ENCODE results near the gene ACP6. TPM values are rescaled to one million over a fixed set of nuclear protein-coding genes. Genes with fewer than 3 reads are reported as not detected.

Gene ACP6
- total and polyA plus RNA-seq, 2 of the 13 experiments (the other 11 are each of a cell fraction or from before 2014, with no cell fraction given): 18.1 to 33.7 TPM

GRCh38 chr1:147670319-147671001 is at the start of gene ACP6 (continued):
- TF ChIP-seq ZHX1 (CRISPR knock-in tag; IDR thresholded peaks at IDR 0.05; ENCODE audit: low read depth) (no peak), PRDM15 (CRISPR knock-in tag; IDR thresholded peaks at IDR 0.05) (0 out of 2 replicates have a peak, but pooled peaks have one; percentile 26), SNAPC2 (CRISPR knock-in tag; IDR thresholded peaks at IDR 0.05) (peak; percentile 1; the same call in 1 of the 2 replicates), ZNF232 (CRISPR knock-in tag; IDR thresholded peaks at IDR 0.05; ENCODE audit: borderline replicate concordance) (0 out of 2 replicates have a peak, but pooled peaks have one; percentile 48), MIER3 (CRISPR knock-in tag; IDR thresholded peaks at IDR 0.05; ENCODE audit: borderline replicate concordance) (peak; percentile 40; the same call in 1 of the 2 replicates), TAF1 (CRISPR knock-in tag; IDR thresholded peaks at IDR 0.05) (peak; percentile 45), SMAD1 (CRISPR knock-in tag; IDR thresholded peaks at IDR 0.05; ENCODE audit: borderline replicate concordance, low read depth) (0 out of 2 replicates have a peak, but pooled peaks have one; percentile 27), HNRNPLL (IDR thresholded peaks at IDR 0.05; ENCODE audit: low read depth, low read length, poor library complexity, severe bottlenecking) (peak; percentile 13), FOSL2 (CRISPR knock-in tag; IDR thresholded peaks at IDR 0.05) (peak; percentile 29; the same call in 1 of the 2 replicates), ZBTB8A (CRISPR knock-in tag; IDR thresholded peaks at IDR 0.05; ENCODE audit: borderline replicate concordance, low read depth) (no peak), ZNF558 (CRISPR knock-in tag; IDR thresholded peaks at IDR 0.05; ENCODE audit: borderline replicate concordance) (peak; percentile 82), HCFC1 (IDR thresholded peaks at IDR 0.05; ENCODE audit: low read depth, low read length) (peak; percentile 94), ZNF337 (CRISPR knock-in tag; IDR thresholded peaks at IDR 0.05; ENCODE audit: borderline replicate concordance, low read depth) (0 out of 2 replicates have a peak, but pooled peaks have one; percentile 45), MXI1 (IDR thresholded peaks at IDR 0.05; ENCODE audit: borderline replicate concordance, low read depth, low read length) (peak; percentile 60; the same call in 1 of the 3 replicates), ESRRA (CRISPR knock-in tag; IDR thresholded peaks at IDR 0.05; ENCODE audit: low read depth) (no peak), SALL1 (CRISPR knock-in tag; IDR thresholded peaks at IDR 0.05) (peak; percentile 39; the same call in 1 of the 2 replicates), ZBTB38 (CRISPR knock-in tag; IDR thresholded peaks at IDR 0.05) (0 out of 2 replicates have a peak, but pooled peaks have one; percentile 47)
- TF ChIP-seq, protein P1, sequence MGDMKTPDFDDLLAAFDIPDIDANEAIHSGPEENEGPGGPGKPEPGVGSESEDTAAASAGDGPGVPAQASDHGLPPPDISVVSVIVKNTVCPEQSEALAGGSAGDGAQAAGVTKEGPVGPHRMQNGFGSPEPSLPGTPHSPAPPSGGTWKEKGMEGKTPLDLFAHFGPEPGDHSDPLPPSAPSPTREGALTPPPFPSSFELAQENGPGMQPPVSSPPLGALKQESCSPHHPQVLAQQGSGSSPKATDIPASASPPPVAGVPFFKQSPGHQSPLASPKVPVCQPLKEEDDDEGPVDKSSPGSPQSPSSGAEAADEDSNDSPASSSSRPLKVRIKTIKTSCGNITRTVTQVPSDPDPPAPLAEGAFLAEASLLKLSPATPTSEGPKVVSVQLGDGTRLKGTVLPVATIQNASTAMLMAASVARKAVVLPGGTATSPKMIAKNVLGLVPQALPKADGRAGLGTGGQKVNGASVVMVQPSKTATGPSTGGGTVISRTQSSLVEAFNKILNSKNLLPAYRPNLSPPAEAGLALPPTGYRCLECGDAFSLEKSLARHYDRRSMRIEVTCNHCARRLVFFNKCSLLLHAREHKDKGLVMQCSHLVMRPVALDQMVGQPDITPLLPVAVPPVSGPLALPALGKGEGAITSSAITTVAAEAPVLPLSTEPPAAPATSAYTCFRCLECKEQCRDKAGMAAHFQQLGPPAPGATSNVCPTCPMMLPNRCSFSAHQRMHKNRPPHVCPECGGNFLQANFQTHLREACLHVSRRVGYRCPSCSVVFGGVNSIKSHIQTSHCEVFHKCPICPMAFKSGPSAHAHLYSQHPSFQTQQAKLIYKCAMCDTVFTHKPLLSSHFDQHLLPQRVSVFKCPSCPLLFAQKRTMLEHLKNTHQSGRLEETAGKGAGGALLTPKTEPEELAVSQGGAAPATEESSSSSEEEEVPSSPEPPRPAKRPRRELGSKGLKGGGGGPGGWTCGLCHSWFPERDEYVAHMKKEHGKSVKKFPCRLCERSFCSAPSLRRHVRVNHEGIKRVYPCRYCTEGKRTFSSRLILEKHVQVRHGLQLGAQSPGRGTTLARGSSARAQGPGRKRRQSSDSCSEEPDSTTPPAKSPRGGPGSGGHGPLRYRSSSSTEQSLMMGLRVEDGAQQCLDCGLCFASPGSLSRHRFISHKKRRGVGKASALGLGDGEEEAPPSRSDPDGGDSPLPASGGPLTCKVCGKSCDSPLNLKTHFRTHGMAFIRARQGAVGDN (CRISPR knock-in tag; IDR thresholded peaks at IDR 0.05): peak; percentile 5
